LNCaP clone FGC (cell line): ENCODE data around the gene HS2ST1.
"Not testable (repeated sequence)": the region's sequence is repeated elsewhere in the genome, so short reads cannot be mapped to it uniquely, and the experiment has no call there.

Experiments
- DNase-seq: peaks from one replicate; pipeline ENCODE4 v3.0.0-alpha.2; 2011; ENCODE audit warnings: low read depth
- H3K4me3 ChIP-seq: 2 replicates; pipeline ENCODE4 v1.5.1; 2011; ENCODE audit warnings: mild to moderate bottlenecking, low read depth, low read length, control low read depth
- TF ChIP-seq, protein P1 (sequence below): IDR thresholded peaks from 2 replicates; pipeline ENCODE4 v1.5.1; 2012; ENCODE audit warnings: mild to moderate bottlenecking; ENCODE audit not compliant: control insufficient read depth, insufficient read depth; ENCODE audit errors: extremely low read depth

The HS2ST1 gene

GRCh38 chr1:86994061-86994460 lies 79.6 kb downstream of the HS2ST1 start:
- TF ChIP-seq, protein P1, sequence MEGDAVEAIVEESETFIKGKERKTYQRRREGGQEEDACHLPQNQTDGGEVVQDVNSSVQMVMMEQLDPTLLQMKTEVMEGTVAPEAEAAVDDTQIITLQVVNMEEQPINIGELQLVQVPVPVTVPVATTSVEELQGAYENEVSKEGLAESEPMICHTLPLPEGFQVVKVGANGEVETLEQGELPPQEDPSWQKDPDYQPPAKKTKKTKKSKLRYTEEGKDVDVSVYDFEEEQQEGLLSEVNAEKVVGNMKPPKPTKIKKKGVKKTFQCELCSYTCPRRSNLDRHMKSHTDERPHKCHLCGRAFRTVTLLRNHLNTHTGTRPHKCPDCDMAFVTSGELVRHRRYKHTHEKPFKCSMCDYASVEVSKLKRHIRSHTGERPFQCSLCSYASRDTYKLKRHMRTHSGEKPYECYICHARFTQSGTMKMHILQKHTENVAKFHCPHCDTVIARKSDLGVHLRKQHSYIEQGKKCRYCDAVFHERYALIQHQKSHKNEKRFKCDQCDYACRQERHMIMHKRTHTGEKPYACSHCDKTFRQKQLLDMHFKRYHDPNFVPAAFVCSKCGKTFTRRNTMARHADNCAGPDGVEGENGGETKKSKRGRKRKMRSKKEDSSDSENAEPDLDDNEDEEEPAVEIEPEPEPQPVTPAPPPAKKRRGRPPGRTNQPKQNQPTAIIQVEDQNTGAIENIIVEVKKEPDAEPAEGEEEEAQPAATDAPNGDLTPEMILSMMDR: no peak
- no peak overlapping the region for H3K4me3 ChIP-seq
- DNase-seq: no peak

GRCh38 chr1:86997538-86997937 lies 83.1 kb downstream of the HS2ST1 start:
- TF ChIP-seq, protein P1: no peak
- no peak for DNase-seq
- no peak overlapping the region for H3K4me3 ChIP-seq

GRCh38 chr1:86998280-86998679 lies 83.8 kb downstream of the HS2ST1 start:
- H3K4me3 ChIP-seq: no peak overlapping the region
- TF ChIP-seq, protein P1: no peak
- no peak for DNase-seq

DNA sequence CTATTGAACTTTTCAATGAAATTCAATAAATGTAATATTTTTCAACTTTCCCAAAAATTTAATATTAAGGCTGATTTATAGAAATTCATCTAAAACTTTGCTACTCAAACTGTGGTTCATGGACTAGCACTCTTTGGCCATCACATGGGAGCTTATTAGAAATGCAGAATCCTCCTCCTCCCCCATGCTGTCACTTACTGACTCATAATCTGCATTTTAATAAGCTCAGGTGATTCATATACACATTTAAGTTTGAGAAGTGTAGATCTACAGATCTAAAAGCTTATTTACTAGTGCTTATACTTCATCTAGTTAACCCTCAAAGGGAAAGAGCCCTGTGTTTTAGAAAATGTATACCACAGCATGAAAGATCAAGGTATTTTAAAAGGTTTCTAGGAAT lies 84.3 kb downstream of the HS2ST1 start:
- no peak overlapping the region for H3K4me3 ChIP-seq
- no peak for DNase-seq
- TF ChIP-seq, protein P1: no peak

DNA sequence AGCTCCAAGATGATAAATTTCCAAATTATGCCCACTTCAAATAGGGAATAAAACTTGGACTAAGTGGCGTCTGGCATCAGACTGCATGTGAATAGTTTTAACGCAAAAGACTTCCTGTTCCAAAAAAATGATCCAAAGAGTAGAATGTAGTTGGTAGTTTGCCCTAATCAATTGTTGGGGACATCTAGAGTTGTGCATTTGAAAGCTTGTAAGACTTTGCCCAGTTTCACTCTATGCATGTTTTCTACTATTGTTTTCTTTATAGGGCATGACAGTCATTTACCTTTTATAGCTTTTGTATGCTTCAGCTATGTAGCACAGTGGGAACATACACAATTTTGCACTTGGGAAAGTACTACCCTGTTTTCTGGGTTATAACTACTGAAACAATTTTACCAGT lies 86.0 kb downstream of the HS2ST1 start:
- TF ChIP-seq, protein P1: no peak
- no peak overlapping the region for H3K4me3 ChIP-seq
- no peak for DNase-seq

DNA sequence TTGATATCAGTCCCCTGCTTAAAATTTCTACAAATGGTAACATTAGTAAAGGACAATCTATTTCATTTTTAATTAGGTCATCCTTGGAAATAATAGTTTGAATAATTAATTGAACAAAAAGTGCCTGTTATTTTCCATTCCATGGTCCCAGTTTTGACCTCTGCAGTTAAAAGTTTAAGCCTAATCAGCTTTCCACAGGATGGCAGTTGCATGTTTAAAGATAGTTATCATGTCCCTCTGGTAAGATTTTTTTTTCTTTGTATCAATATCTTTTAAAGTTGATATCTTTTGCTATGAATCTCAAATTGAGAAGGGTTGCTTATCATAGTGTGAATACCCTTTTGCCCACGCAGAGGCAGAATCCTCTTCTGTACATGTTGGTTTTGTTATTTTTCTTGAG lies 90.4 kb downstream of the HS2ST1 start:
- no peak overlapping the region for H3K4me3 ChIP-seq
- TF ChIP-seq, protein P1: no peak
- no peak for DNase-seq

GRCh38 chr1:87007323-87007722 lies 92.9 kb downstream of the HS2ST1 start:
- no peak for DNase-seq
- TF ChIP-seq, protein P1: no peak
- no peak overlapping the region for H3K4me3 ChIP-seq

DNA sequence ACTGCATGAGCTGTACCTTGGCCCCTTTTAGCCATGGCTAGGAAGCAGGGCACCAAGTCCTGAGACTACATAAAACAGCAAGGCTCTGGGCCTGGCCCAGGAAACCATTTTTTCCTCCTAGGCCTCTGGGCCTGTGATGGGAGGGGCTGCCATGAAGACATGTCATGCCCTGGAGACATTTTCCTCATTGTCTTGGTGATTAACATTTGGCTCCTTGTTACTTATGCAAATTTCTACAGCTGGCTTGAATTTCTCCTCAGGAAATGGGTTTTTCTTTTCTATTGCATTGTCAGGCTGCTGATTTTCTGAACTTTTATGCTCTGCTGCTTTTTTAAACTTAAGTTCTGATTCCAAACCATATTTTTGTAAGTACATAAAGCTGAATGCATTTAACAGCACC lies 99.0 kb downstream of the HS2ST1 start:
- H3K4me3 ChIP-seq, DNase-seq: not testable (repeated sequence)
